Fibroblast of lung (primary cell): ENCODE measurements around the gene RIPK3. TPM values are rescaled to one million over a fixed set of nuclear protein-coding genes. Genes with fewer than 3 reads are reported as not detected.

Experiments used
- DNase-seq, 2 donors: peaks; one replicate each; pipeline versions ENCODE4 v3.0.0 to v3.0.0-alpha.2; 2010; ENCODE audit warnings: low read depth in 2 of 2
- H2AFZ ChIP-seq: 2 replicates; pipeline ENCODE4 v1.5.1; 2012; ENCODE audit warnings: low read length, control low read depth, inconsistent platforms
- H3K27ac ChIP-seq: 2 replicates; pipeline ENCODE4 v1.5.1; 2011; ENCODE audit warnings: low read length, control low read depth; ENCODE audit not compliant: insufficient read depth
- H3K27me3 ChIP-seq: 2 replicates; pipeline ENCODE4 v1.5.1; 2011; ENCODE audit warnings: mild to moderate bottlenecking, low read length; ENCODE audit not compliant: control insufficient read depth, insufficient read depth
- H3K36me3 ChIP-seq: 2 replicates; pipeline ENCODE4 v1.5.1; 2011; ENCODE audit warnings: low read length; ENCODE audit not compliant: control insufficient read depth, insufficient read depth
- H3K4me1 ChIP-seq: 2 replicates; pipeline ENCODE4 v1.5.1; 2011; ENCODE audit warnings: low read length; ENCODE audit not compliant: control insufficient read depth, insufficient read depth; ENCODE audit errors: extremely low read depth
- H3K4me2 ChIP-seq: 2 replicates; pipeline ENCODE4 v1.5.1; 2011; ENCODE audit warnings: low read length, control low read depth; ENCODE audit not compliant: insufficient read depth; ENCODE audit errors: extremely low read depth
- H3K4me3 ChIP-seq, 4 experiments: fragments of 200-600 bp in 1 of 4; sonication (generic) in 1 of 4; replicated peaks in 1 of 4; 2 replicates each; pipeline ENCODE4 v1.5.1; 2011 to 2016; ENCODE audit warnings: low read length in 4 of 4, low read depth in 3 of 4, mild to moderate bottlenecking in 3 of 4, control low read depth in 2 of 4, inconsistent platforms in 1 of 4, mixed read lengths in 1 of 4; ENCODE audit not compliant: insufficient read depth in 1 of 4; ENCODE audit errors: control extremely low read depth in 1 of 4
- H3K79me2 ChIP-seq: 2 replicates; pipeline ENCODE4 v1.5.1; 2012; ENCODE audit warnings: mild to moderate bottlenecking, low read length, inconsistent platforms; ENCODE audit not compliant: control insufficient read depth, insufficient read depth
- H3K9ac ChIP-seq: 2 replicates; pipeline ENCODE4 v1.5.1; 2011; ENCODE audit warnings: mild to moderate bottlenecking, low read length, control low read depth; ENCODE audit not compliant: insufficient read depth
- H3K9me3 ChIP-seq: 2 replicates; pipeline ENCODE4 v1.5.1; 2012; ENCODE audit warnings: low read depth, low read length; ENCODE audit not compliant: control insufficient read depth, insufficient read depth
- H4K20me1 ChIP-seq: 2 replicates; pipeline ENCODE4 v1.5.1; 2011; ENCODE audit warnings: low read length; ENCODE audit not compliant: control insufficient read depth, insufficient read depth; ENCODE audit errors: extremely low read depth
- EZH2 ChIP-seq: IDR thresholded peaks from 2 replicates; pipeline ENCODE4 v1.5.1; 2012; ENCODE audit warnings: low read length, control low read depth, mild to moderate bottlenecking; ENCODE audit errors: missing control alignments
- polyA plus RNA-seq, 2 donors: library from polyadenylated mRNA; depleted of rRNA in 1 of 2; stranded (reverse) in 1 of 2; unstranded in 1 of 2; fragments of >200 nt; gene quantifications; 2 replicates each; pipeline ENCODE4 v1.2.1, GENCODE V29; 2011 to 2012; ENCODE audit warnings: missing spikeins in 1 of 2
- total RNA-seq: library from RNA; depleted of rRNA; stranded (reverse); fragments of >200 nt; gene quantifications from 2 replicates; pipeline ENCODE4 v1.2.1, GENCODE V29; 2014
- TF ChIP-seq, protein P1 (sequence below), 2 donors: IDR thresholded peaks in 1 of 2; conservative IDR thresholded peaks in 1 of 2; 1 replicate in 1 of 2; 2 replicates in 1 of 2; pipeline ENCODE4 v1.5.1; 2011 to 2012; ENCODE audit warnings: low read length in 2 of 2, control low read depth in 1 of 2, inconsistent platforms in 1 of 2, low read depth in 1 of 2, mild to moderate bottlenecking in 1 of 2

RIPK3 gene
- total and polyA plus RNA-seq, 2 donors (not counting 1 experiment from before 2014, with no cell fraction given): 0.20 to 0.33 TPM

DNA sequence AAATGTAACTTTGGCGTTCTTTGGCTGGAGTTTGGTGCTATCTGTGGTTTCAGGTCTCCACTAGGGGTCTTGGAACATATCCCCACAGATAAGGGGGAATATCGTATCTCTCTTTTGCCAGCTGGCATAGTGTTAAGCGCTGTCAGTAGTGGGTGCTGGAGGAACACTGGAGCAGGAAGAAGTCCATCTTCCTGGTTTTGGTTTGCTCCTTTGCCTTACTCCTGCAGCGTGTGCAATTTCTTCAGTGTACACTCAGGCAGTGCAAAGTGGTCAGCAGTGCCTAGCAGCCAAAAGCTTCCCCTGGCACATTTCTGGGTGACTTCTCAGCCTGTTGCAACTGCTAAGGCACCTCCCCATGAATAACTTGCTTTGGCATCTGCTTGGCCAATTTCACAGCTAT is 11.7 kb upstream of the RIPK3 start:
- no peaks in the 10 kb centered on the region for H3K79me2 ChIP-seq
- H3K4me3 ChIP-seq: no peak overlapping the region
- no peak overlapping the region for H3K27ac ChIP-seq
- H3K27me3 ChIP-seq: peaks cover 4% of the 10 kb centered on the region
- peaks cover 8% of the 10 kb centered on the region for H3K4me1 ChIP-seq
- H3K36me3 ChIP-seq: no peaks in the 10 kb centered on the region
- peak overlapping the region; percentile 11 for H3K4me2 ChIP-seq
- no peak overlapping the region for H3K9ac ChIP-seq
- H2AFZ ChIP-seq: no peak overlapping the region
- DNase-seq: peak in 1 of 2 donors; percentile 54
- H3K9me3 ChIP-seq: no peaks in the 10 kb centered on the region
- no peaks in the 10 kb centered on the region for H4K20me1 ChIP-seq
- TF ChIP-seq EZH2: no peak
- TF ChIP-seq, protein P1, sequence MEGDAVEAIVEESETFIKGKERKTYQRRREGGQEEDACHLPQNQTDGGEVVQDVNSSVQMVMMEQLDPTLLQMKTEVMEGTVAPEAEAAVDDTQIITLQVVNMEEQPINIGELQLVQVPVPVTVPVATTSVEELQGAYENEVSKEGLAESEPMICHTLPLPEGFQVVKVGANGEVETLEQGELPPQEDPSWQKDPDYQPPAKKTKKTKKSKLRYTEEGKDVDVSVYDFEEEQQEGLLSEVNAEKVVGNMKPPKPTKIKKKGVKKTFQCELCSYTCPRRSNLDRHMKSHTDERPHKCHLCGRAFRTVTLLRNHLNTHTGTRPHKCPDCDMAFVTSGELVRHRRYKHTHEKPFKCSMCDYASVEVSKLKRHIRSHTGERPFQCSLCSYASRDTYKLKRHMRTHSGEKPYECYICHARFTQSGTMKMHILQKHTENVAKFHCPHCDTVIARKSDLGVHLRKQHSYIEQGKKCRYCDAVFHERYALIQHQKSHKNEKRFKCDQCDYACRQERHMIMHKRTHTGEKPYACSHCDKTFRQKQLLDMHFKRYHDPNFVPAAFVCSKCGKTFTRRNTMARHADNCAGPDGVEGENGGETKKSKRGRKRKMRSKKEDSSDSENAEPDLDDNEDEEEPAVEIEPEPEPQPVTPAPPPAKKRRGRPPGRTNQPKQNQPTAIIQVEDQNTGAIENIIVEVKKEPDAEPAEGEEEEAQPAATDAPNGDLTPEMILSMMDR (conservative IDR thresholded peaks at IDR 0.05 in 1 of 2, IDR thresholded peaks at IDR 0.05 in 1 of 2; ENCODE audit: low read depth in 1 of 2, low read length in 2 of 2): peak in 1 of 2 donors; percentile 21

DNA sequence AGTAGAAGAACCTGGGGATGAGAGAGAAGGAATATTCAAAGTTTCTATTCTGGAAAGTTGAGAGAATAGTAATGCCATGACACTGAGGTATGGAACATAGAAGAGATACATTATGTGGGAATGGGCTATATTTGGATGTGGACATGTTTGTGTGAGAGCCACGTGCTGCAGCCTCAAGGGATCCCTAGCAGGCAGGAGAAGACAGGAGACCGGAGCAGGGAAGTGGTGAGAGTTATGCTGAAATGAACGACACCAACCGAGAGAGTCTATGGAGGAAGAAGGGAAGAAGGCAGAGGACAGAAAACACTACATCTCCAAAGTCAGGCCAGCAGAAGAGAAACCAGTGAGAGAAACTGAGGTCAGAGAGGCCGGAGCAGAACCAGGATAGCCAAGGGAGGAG is 10.0 kb upstream of the RIPK3 start:
- Histone ChIP-seq H3K4me1 (peaks cover 8% of the 10 kb centered on the region), H3K36me3 (no peaks in the 10 kb centered on the region), H3K79me2 (no peaks in the 10 kb centered on the region), H3K27ac (no peak overlapping the region), H3K4me3 (no peak overlapping the region), H3K27me3 (peaks cover 4% of the 10 kb centered on the region), H3K9me3 (no peaks in the 10 kb centered on the region), H3K9ac (no peak overlapping the region), H2AFZ (no peak overlapping the region), H4K20me1 (no peaks in the 10 kb centered on the region), H3K4me2 (no peak overlapping the region)
- TF ChIP-seq EZH2: no peak
- TF ChIP-seq, protein P1 (conservative IDR thresholded peaks at IDR 0.05 in 1 of 2, IDR thresholded peaks at IDR 0.05 in 1 of 2; ENCODE audit: low read depth in 1 of 2, low read length in 2 of 2): no peak
- DNase-seq: no peak

DNA sequence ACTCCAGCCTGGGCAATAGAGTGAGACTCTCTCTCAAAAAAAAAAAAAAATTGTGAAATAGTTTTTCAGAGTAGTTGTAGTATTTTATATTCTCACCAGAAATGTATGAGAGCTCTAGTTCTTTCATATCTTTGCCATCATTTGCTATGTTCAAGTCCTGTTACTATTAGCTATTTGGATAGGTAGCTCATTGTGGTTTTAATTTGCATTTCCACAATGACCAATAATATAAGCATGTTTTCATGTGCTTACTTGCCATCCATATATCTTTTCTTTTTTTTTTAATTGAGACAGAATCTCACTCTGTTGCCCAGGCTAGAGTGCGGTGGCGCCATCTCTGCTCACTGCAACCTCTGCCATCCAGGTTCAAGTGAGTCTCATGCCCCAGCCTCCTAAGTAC is 8.4 kb upstream of the RIPK3 start:
- H3K4me1 ChIP-seq: peaks cover 2% of the 10 kb centered on the region
- H3K36me3 ChIP-seq: no peaks in the 10 kb centered on the region
- H3K9ac ChIP-seq: no peak overlapping the region
- no peak overlapping the region for H3K4me3 ChIP-seq
- H3K79me2 ChIP-seq: no peaks in the 10 kb centered on the region
- no peaks in the 10 kb centered on the region for H3K9me3 ChIP-seq
- H3K27me3 ChIP-seq: peaks cover 4% of the 10 kb centered on the region
- H2AFZ ChIP-seq: no peak overlapping the region
- H3K4me2 ChIP-seq: no peak overlapping the region
- TF ChIP-seq, protein P1 (conservative IDR thresholded peaks at IDR 0.05 in 1 of 2, IDR thresholded peaks at IDR 0.05 in 1 of 2; ENCODE audit: low read depth in 1 of 2, low read length in 2 of 2): no peak
- TF ChIP-seq EZH2: no peak
- no peaks in the 10 kb centered on the region for H4K20me1 ChIP-seq
- no peak overlapping the region for H3K27ac ChIP-seq
- no peak for DNase-seq
